ENCODE measurements around the gene UTF1. TPM values are rescaled to one million over a fixed set of nuclear protein-coding genes. Genes with fewer than 3 reads are reported as not detected.
A peak's percentile ranks its signal among the peaks of the same experiment; 100 is the strongest.

The UTF1 gene
- total RNA-seq, 2 experiments from 2014 or later = not detected

DNA sequence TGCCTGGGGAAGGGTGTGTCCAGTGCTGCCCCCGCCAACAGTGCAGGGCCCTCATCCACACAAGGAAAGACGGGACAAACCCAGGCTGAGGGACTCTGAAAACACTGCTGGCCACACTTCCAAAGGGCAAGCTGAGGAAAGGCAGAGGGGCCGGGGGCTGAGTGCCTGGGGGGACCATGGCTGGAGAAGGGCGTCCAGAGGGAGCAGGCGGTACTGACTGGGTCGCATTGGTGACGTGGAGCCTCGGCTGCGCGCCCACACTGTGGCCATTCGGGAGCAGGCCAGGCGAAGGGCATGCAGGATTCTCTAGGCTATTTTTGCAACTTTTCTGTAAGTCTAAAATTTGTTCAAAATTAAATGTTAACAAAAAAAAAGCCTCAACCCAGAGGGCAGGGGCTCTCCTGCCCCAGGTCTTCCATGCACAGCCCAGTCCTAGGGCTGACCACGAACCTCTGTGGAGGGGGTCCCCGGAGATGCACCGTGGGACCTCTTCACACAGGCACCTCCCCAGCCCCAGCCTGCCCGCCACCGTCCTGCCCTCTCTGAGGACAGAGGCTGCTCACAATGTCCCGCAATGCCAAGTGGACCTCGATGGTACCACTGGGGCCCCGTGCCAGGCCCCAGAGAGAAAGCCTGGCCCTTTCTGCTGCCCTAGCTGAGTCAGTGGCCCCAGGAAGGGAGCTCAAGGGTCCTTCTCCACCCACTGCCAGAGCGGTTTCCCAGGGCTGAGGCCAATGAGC is 36.2 kb downstream of the UTF1 start:
- no peak overlapping the region for H3K27ac Mint-ChIP-seq

DNA sequence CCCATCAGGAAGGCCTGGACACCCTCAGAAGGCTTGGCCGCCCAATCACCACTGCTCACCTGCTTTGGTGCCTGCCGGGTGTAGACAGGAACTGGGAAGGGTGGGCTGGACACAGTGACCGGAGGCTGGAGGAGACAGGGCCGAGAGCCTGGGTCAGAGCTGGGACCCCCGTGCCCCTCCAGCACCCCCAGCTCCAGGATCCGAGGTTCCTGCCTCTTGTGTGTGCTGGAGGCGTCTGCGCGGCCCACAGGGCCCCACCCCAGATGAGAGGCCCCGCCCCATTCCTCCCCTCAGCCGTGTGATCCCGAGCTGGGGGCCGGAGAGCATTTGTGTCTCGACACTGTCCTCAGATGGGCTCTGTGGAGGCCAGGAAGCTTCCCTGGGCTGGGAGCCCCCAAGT is 37.3 kb downstream of the UTF1 start:
- H3K4me3 Mint-ChIP-seq = no peak overlapping the region

More for the DNA sequence above, 36.2 kb downstream of the UTF1 start:
- Mint-ChIP-seq H3K9me3 (no peaks in the 10 kb centered on the region), H3K36me3 (no peaks in the 10 kb centered on the region), H3K27me3 (no peaks in the 10 kb centered on the region), H3K4me3 (no peak overlapping the region), H3K4me1 (peaks cover 19% of the 10 kb centered on the region)
- no peak for DNase-seq

DNA sequence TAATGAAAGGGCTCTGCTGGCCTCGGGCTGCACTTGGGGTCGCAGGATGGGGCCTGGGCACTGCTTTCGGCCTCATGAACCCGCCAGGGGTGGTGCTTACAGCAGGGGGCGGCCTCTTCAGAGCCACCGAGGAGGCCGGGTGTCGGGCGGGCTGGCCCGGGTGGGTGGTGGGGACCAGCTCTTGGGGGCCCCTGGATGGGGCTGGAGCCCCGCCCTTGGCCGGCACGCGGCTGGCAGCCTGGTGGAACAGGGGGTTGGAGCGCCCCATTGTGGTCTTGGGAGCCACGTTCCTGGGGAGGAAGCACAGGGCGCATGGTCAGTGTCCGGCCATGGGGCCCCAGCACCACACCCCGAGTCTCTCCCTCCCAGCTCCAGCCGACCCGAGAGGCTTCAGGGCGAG is 37.8 kb downstream of the UTF1 start:
- no peaks in the 10 kb centered on the region for H3K9me3 Mint-ChIP-seq
- H3K27me3 Mint-ChIP-seq = no peaks in the 10 kb centered on the region
- H3K4me1 Mint-ChIP-seq = peaks cover 14% of the 10 kb centered on the region
- H3K27ac Mint-ChIP-seq = no peak overlapping the region
- no peak for DNase-seq
- H3K36me3 Mint-ChIP-seq = no peaks in the 10 kb centered on the region
- no peak overlapping the region for H3K4me3 Mint-ChIP-seq

More for the DNA sequence above, 37.3 kb downstream of the UTF1 start:
- Mint-ChIP-seq H3K4me1 (peaks cover 19% of the 10 kb centered on the region), H3K27ac (no peak overlapping the region), H3K27me3 (no peaks in the 10 kb centered on the region), H3K36me3 (no peaks in the 10 kb centered on the region), H3K9me3 (no peaks in the 10 kb centered on the region)
- DNase-seq = no peak

DNA sequence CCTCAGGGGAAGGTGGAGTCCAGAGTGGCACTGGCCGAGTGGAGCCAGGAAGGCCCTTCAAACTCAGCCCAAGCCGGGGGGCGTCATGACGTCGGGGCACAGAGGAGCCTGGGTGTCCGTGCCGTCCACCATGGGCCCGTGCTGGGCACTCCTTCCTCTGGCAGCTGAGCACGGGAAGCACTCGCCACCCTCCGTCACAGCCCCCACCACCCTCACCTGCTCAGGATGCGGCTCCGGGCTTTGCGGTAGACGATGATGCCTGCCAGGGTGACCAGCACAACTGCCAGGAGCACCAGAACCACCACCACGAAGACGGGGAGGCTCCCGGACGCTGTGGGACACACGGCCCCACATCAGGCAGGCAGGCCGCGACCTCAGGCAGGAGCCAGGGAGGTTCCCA is 38.5 kb downstream of the UTF1 start:
- Mint-ChIP-seq H3K4me1 (peaks cover 9% of the 10 kb centered on the region), H3K36me3 (no peaks in the 10 kb centered on the region), H3K4me3 (no peak overlapping the region), H3K9me3 (no peaks in the 10 kb centered on the region), H3K27ac (no peak overlapping the region), H3K27me3 (no peaks in the 10 kb centered on the region)
- DNase-seq = no peak

DNA sequence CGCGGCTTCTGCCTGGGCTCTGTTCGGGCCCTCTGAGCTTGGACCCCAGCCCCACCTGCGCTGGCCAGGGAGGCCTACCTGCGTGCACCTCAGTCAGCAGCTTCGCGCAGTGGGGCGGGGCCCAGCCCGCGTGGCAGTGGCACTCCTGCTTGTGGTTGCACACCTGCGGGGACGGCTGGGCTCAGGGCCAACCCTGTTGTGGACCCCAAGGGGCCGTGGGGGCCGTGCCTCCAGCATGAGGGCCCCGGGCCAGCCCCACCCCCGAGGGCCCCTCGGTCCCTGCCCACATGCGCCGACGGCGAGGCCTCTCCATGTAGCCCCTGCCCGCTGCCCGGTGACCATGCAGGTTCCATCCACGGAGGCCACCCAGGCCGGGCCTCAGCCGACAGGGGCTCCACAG is 39.4 kb downstream of the UTF1 start:
- Mint-ChIP-seq H3K4me1 (peaks cover 6% of the 10 kb centered on the region), H3K9me3 (no peaks in the 10 kb centered on the region), H3K27me3 (no peaks in the 10 kb centered on the region), H3K27ac (no peak overlapping the region), H3K4me3 (no peak overlapping the region), H3K36me3 (no peaks in the 10 kb centered on the region)
- DNase-seq = no peak

DNA sequence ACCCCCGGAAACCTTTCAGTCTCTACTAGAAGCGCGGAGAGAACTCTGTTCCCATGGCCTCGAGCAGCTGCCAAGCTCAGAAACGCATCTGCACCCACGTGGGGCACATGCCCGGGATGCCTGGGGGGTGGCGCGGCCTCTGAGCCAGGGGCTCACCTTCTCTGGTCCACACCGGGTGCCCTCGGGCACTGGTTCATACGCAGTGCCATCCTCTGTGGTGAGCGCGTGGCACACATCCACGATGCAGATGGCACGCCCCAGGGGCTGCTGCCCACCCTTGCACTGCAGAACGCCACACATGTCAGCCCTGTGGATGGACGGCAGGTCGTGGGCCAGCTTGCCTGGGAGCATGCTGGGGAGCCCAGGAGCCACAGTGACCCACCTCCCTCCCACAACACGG is 40.2 kb downstream of the UTF1 start:
- no peak for DNase-seq
- Mint-ChIP-seq H3K4me1 (peaks cover 3% of the 10 kb centered on the region), H3K27ac (no peak overlapping the region), H3K4me3 (no peak overlapping the region), H3K9me3 (no peaks in the 10 kb centered on the region), H3K27me3 (no peaks in the 10 kb centered on the region), H3K36me3 (no peaks in the 10 kb centered on the region)

DNA sequence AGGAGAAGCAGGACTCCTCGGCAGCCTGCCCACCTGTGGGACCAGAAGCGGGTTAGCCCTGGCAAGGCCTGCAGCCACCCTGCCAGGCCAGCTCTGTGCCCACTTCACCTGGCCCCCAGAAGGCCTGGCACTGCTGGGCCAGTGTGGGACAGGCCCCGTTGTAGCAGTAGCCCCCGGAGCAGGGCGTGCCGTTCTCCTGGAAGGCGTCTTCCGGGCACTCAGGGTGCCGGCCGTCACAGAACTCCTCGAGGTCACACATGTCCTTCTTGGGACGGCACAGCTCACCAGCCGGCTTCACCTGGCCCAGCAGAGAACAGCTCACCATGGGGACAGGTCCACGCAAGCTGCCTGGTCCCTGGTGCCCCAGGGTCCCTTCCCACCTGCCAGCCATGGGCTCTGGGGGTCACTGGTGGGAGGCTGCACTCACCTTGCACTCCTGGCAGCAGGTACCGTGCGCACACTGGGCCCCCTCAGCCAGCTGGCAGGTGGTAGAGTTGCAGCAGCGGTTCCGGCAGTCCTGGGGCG is 40.8 kb downstream of the UTF1 start:
- no peaks in the 10 kb centered on the region for H3K27me3 Mint-ChIP-seq
- H3K27ac Mint-ChIP-seq = no peak overlapping the region
- H3K4me1 Mint-ChIP-seq = peaks cover 5% of the 10 kb centered on the region
- no peak overlapping the region for H3K4me3 Mint-ChIP-seq
- no peaks in the 10 kb centered on the region for H3K9me3 Mint-ChIP-seq
- no peak for DNase-seq
- no peaks in the 10 kb centered on the region for H3K36me3 Mint-ChIP-seq

DNA sequence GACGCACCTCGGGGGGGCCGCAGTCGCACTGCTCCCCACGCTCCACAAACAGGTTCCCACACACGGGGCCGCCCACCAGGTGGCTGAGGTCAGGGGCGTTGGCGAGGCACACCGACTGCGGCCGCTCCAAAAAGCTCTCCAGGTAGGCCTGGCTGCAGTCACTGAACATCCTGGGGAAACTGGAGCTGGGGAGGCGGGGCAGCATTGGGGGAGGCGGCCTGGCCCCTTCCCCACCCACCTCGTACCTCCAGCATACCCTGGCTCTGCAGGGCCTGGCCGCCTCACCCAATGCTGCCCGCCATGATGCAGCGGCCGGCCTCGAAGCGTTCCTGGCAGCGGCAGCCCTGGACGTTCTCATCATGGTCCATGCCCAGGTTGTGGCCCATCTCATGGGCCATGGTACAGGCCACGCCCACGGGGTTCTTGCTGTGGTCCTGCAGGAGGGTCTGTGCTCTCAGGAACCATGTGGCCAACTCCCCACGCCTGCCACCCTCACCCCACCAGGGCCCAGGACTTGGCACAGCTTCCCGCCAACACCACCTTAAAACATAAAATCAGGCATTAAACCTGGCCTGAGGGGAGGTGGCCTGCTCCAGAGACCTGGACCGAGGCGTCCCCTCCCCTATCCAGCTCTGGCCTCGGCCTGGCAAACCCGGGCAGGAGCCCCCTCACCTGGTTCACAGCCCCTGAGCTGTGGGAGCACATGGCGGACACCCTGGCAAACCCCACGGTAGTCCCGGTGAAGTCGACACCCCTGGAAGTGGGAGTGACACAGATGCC is 41.7 kb downstream of the UTF1 start:
- H3K9me3 Mint-ChIP-seq = no peaks in the 10 kb centered on the region
- no peak overlapping the region for H3K4me3 Mint-ChIP-seq
- no peak for DNase-seq
- no peaks in the 10 kb centered on the region for H3K36me3 Mint-ChIP-seq
- H3K4me1 Mint-ChIP-seq = peaks cover 7% of the 10 kb centered on the region
- no peak overlapping the region for H3K27ac Mint-ChIP-seq
- no peaks in the 10 kb centered on the region for H3K27me3 Mint-ChIP-seq

DNA sequence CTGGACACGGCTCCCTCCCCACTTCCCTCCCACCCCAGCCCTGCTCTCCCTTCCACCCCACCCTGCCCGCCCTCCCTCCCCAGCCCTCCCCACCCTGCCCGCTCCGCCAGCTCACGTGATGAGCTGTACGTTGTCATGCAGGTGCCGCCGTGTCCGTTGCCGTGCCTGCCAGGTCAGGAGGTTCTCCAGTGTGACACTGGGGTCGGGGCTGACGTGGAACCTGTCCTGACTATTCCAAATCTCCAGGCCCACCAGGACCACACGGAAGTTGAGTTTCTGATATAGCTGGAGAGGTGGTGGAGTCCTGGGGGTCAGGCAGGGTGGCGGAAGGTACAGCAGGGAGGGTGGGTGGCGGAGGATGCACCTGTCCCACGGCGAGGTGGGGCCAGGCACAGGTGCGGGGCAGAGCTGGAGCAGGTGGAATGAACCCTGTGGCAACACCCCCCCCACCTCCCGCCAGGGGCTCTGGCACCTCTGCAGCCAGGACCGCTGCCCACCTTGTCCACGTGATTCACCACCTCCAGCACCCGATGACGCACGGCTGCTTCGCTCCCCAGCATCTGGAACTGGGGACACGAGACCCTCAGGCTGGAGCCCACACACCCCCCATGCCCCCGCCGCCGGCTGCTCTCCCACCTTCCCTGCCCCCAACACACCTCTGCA is 42.4 kb downstream of the UTF1 start:
- H3K36me3 Mint-ChIP-seq = no peaks in the 10 kb centered on the region
- no peak overlapping the region for H3K27ac Mint-ChIP-seq
- DNase-seq = no peak
- H3K4me3 Mint-ChIP-seq = no peak overlapping the region
- H3K9me3 Mint-ChIP-seq = no peaks in the 10 kb centered on the region
- no peaks in the 10 kb centered on the region for H3K27me3 Mint-ChIP-seq
- H3K4me1 Mint-ChIP-seq = peaks cover 7% of the 10 kb centered on the region

DNA sequence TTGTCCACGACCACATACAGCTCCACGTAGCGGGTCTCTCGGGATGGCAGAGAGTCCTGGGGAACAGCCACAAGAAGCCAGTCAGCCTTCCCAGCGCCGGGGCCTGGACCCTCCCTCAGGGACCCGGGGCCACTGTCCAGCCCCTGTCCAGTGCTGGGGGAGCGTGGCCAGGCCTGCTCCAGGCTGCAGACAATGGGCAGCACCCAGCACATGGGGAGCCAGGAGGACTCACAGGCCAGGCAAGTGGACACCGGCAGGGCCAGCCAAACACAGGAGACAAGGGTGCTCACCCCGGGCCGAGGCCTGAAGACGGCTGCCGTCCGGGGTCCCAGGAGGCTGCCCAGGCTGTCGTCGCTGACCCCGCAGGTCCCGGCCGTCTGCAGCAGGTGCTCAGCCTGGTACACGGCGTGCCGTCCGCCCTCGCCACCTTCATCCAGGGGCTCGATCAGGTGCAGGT is 43.0 kb downstream of the UTF1 start:
- Mint-ChIP-seq H3K4me3 (no peak overlapping the region), H3K36me3 (no peaks in the 10 kb centered on the region), H3K27ac (no peak overlapping the region), H3K27me3 (no peaks in the 10 kb centered on the region), H3K4me1 (peaks cover 11% of the 10 kb centered on the region), H3K9me3 (no peaks in the 10 kb centered on the region)
- no peak for DNase-seq

DNA sequence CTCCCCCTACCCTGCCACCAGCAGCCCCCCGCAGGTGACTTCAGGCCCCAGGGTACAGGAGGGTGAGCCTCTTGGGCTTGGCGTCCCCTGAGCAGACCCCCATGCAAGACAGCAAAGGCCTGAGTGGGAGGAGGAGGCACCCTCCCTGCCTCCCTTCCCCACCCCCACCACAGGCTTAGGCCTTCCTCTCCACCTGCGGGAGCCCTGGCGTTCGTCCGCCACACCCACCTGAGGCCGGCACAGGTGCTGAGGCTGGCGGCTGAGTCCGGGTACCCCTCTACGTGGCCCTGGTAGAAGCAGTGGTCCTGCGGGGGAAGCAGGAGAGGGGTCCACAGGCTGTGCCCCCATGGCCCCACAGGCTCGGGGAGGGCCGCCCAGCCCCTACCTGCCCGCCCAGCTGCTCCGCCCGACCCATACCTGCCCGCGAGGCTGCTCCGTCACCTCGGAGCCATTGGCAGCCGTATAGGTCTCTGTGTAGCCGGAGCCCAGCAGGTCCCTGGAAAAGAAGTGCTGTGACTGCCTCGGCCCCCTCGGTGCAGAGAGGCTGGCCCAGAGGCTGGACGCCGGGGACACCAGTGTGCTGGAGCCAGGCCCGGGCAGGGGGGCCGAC is 43.6 kb downstream of the UTF1 start:
- H3K27me3 Mint-ChIP-seq = no peaks in the 10 kb centered on the region
- no peaks in the 10 kb centered on the region for H3K9me3 Mint-ChIP-seq
- no peak overlapping the region for H3K27ac Mint-ChIP-seq
- H3K36me3 Mint-ChIP-seq = peaks cover 3% of the 10 kb centered on the region
- DNase-seq = no peak
- H3K4me1 Mint-ChIP-seq = peaks cover 18% of the 10 kb centered on the region
- H3K4me3 Mint-ChIP-seq = no peak overlapping the region

DNA sequence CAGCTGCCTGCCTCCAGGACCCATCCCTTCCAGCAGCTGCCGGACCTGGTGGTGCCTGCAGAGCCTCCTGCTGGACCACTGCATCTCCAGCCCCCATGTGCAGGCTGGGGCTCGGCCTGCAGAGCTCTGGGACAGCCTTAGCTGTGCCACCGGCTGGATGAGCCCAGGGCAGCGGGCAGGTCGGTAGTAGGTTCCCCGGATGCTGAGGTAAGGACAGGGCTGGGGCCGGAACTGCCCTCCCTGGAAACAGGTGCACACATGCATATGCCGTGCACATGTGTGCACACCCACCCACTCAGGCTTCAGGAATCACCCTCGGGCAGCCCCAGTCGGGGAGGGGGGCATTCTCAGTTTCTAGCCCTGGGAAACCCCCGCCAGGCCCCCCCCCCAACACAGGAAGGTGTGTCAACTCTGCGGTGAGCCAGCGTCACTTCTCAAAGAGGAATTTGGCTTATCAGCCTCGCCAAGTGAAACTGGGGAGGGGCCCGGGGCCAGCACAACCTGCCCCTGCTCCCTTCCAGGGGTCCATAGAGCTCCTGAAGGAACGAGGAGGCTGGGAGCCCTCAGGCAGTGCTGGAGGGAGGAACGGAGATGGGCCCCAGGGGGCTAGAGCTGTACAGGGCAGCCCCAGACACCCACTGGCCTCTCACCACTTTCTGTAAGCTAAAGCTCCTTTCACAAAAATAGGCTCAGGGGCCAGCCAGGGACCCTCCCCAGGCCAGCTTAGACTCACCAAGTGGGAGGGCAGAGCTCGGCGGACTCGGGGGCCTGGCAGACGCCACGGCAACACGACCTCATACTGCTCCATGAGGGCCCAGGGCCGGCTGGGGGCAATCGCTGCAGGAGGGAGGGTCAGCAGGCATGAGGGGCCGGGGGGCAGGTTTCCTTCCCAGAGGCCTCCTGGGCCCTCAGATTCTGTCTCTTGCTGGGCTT is 45.0 kb downstream of the UTF1 start:
- Mint-ChIP-seq H3K36me3 (peaks cover 3% of the 10 kb centered on the region), H3K27me3 (no peaks in the 10 kb centered on the region), H3K4me3 (peak overlapping the region; percentile 83), H3K9me3 (no peaks in the 10 kb centered on the region), H3K4me1 (peaks cover 20% of the 10 kb centered on the region), H3K27ac (peak overlapping the region; percentile 83)
- peak; percentile 81 for DNase-seq

DNA sequence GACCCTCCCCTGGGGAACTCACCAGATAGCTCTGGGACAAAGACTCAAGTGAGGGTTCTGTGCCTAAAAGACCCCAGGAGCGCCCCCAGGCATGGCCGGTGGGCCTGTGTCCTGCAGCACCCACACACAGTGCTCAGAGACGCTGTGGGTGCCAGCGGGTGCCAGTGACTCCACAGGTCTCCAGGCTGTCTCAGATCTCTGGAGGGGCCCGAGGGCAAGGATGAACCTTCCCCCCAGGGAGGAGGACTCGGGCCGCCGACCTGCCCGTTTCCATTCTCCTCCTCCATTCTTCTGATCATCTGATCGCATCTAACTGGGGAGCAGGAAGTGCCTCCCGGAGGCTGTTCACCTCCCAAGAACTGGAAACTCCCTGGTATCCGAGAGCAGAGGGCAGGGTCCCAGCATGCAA is 45.7 kb downstream of the UTF1 start:
- peak overlapping the region; percentile 83 for H3K27ac Mint-ChIP-seq

DNA sequence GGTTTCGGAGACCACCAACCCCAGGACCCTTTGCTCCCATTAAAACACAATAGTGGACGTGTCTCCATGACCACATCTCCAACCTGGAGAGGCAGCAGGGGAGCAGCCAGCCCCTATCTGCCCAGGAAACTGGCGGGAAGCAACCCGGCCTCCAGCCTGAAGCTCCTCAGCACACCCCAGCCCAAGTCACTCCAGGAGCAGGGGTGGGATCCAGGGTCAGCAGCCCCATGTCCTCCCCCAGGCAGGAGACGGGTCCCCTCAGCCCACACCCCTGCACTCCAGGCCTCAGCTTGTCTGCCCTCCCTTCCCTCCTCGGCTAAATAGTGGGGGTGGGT is 46.0 kb downstream of the UTF1 start:
- Mint-ChIP-seq H3K27ac (peak overlapping the region; percentile 83), H3K9me3 (no peaks in the 10 kb centered on the region), H3K27me3 (no peaks in the 10 kb centered on the region), H3K4me3 (peak overlapping the region; percentile 83), H3K36me3 (peaks cover 3% of the 10 kb centered on the region), H3K4me1 (peaks cover 20% of the 10 kb centered on the region)
- no peak for DNase-seq

More for the DNA sequence above, 45.7 kb downstream of the UTF1 start:
- H3K4me1 Mint-ChIP-seq = peaks cover 20% of the 10 kb centered on the region
- H3K9me3 Mint-ChIP-seq = no peaks in the 10 kb centered on the region
- peak; percentile 62 for DNase-seq
- peak overlapping the region; percentile 83 for H3K4me3 Mint-ChIP-seq
- H3K27me3 Mint-ChIP-seq = no peaks in the 10 kb centered on the region
- H3K36me3 Mint-ChIP-seq = peaks cover 3% of the 10 kb centered on the region
